H9 (cell line): Measurements from ENCODE around the gene PNPLA6. TPM values are rescaled to one million over a fixed set of nuclear protein-coding genes. Genes with fewer than 3 reads are reported as not detected.
A peak's percentile ranks its signal among the peaks of the same experiment; 100 is the strongest.

ENCODE experiments used
- DNase-seq: peaks from one replicate; pipeline ENCODE4 v3.0.0-alpha.2; 2017
- H2AFZ ChIP-seq: one replicate; pipeline ENCODE4 v1.6.1; 2013; ENCODE audit warnings: mild to moderate bottlenecking, low read length, control low read depth, moderate library complexity
- H2AK5ac ChIP-seq: 2 replicates; pipeline ENCODE4 v1.6.1; 2013; ENCODE audit warnings: low read length, control low read depth, mixed read lengths; ENCODE audit not compliant: insufficient read length
- H2BK120ac ChIP-seq: one replicate; pipeline ENCODE4 v1.6.1; 2013; ENCODE audit warnings: low read depth, mild to moderate bottlenecking, low read length, control low read depth, inconsistent platforms; ENCODE audit not compliant: poor library complexity, severe bottlenecking
- H2BK12ac ChIP-seq: 2 replicates; pipeline ENCODE4 v1.6.1; 2013; ENCODE audit warnings: low read length, control low read depth, mixed read lengths, low read depth; ENCODE audit not compliant: insufficient read length
- H2BK15ac ChIP-seq: 2 replicates; pipeline ENCODE4 v1.6.1; 2013; ENCODE audit warnings: low read depth, low read length, control low read depth
- H2BK20ac ChIP-seq: one replicate; pipeline ENCODE4 v1.6.1; 2013; ENCODE audit warnings: low read depth, mild to moderate bottlenecking, low read length, control low read depth, inconsistent platforms; ENCODE audit not compliant: poor library complexity, severe bottlenecking
- H2BK5ac ChIP-seq: 2 replicates; pipeline ENCODE4 v1.6.1; 2013; ENCODE audit warnings: low read length, control low read depth, mixed read lengths; ENCODE audit not compliant: insufficient read length
- H3K14ac ChIP-seq: 2 replicates; pipeline ENCODE4 v1.6.1; 2013; ENCODE audit warnings: low read length, control low read depth; ENCODE audit not compliant: insufficient read depth
- H3K18ac ChIP-seq: 2 replicates; pipeline ENCODE4 v1.6.1; 2013; ENCODE audit warnings: low read depth, mild to moderate bottlenecking, mixed read lengths, low read length, control low read depth; ENCODE audit not compliant: insufficient read length
- H3K23ac ChIP-seq: 2 replicates; pipeline ENCODE4 v1.6.1; 2013; ENCODE audit warnings: low read length, control low read depth, mixed read lengths, low read depth; ENCODE audit not compliant: insufficient read length
- H3K23me2 ChIP-seq: 2 replicates; pipeline ENCODE4 v1.6.1; 2013; ENCODE audit warnings: low read depth, mild to moderate bottlenecking, mixed read lengths, low read length, control low read depth; ENCODE audit not compliant: insufficient read length, poor library complexity, severe bottlenecking
- H3K27ac ChIP-seq: 2 replicates; pipeline ENCODE4 v1.5.1; 2013; ENCODE audit warnings: low read length, control low read depth, mixed read lengths, low read depth; ENCODE audit not compliant: insufficient read length
- H3K27me3 ChIP-seq: 2 replicates; pipeline ENCODE4 v1.6.1; 2013; ENCODE audit warnings: low read length, control low read depth, inconsistent platforms; ENCODE audit not compliant: insufficient read depth
- H3K4ac ChIP-seq: 2 replicates; pipeline ENCODE4 v1.6.1; 2013; ENCODE audit warnings: low read depth, mild to moderate bottlenecking, control low read depth, inconsistent platforms, low read length, moderate library complexity
- H3K4me1 ChIP-seq: 2 replicates; pipeline ENCODE4 v1.6.1; 2013; ENCODE audit warnings: low read length, control low read depth, inconsistent platforms; ENCODE audit not compliant: insufficient read depth
- H3K4me2 ChIP-seq: 2 replicates; pipeline ENCODE4 v1.6.1; 2013; ENCODE audit warnings: low read length, control low read depth, mixed read lengths; ENCODE audit not compliant: insufficient read length, insufficient read depth
- H3K56ac ChIP-seq: 2 replicates; pipeline ENCODE4 v1.6.1; 2013; ENCODE audit warnings: low read depth, mild to moderate bottlenecking, mixed read lengths, low read length, control low read depth; ENCODE audit not compliant: insufficient read length
- H3K79me1 ChIP-seq: 2 replicates; pipeline ENCODE4 v1.6.1; 2013; ENCODE audit warnings: low read depth, mild to moderate bottlenecking, moderate library complexity, low read length, control low read depth, inconsistent platforms; ENCODE audit not compliant: insufficient read depth, poor library complexity, severe bottlenecking
- H3K79me2 ChIP-seq: 2 replicates; pipeline ENCODE4 v1.6.1; 2013; ENCODE audit warnings: low read length, control low read depth, inconsistent platforms; ENCODE audit not compliant: insufficient read depth
- H3K9ac ChIP-seq: 2 replicates; pipeline ENCODE4 v1.6.1; 2013; ENCODE audit warnings: low read length, control low read depth, mixed read lengths; ENCODE audit not compliant: insufficient read length; ENCODE audit errors: extremely low read depth
- H3K9me3 ChIP-seq: one replicate; pipeline ENCODE4 v1.6.1; 2013; ENCODE audit warnings: low read depth, low read length, inconsistent platforms; ENCODE audit not compliant: control insufficient read depth
- H3T11ph ChIP-seq: one replicate; pipeline ENCODE4 v1.6.1; 2013; ENCODE audit warnings: mild to moderate bottlenecking, low read length, control low read depth, inconsistent platforms
- H4K20me1 ChIP-seq: one replicate; pipeline ENCODE4 v1.6.1; 2013; ENCODE audit not compliant: control insufficient read depth, insufficient read length, insufficient read depth
- H4K5ac ChIP-seq: 2 replicates; pipeline ENCODE4 v1.6.1; 2013; ENCODE audit warnings: low read depth, mild to moderate bottlenecking, mixed read lengths, low read length, control low read depth; ENCODE audit not compliant: insufficient read length
- H4K8ac ChIP-seq: replicated peaks from 2 replicates; pipeline ENCODE4 v1.6.1; 2013; ENCODE audit warnings: low read length, control low read depth, mixed read lengths, low read depth; ENCODE audit not compliant: insufficient read length
- H4K91ac ChIP-seq: 2 replicates; pipeline ENCODE4 v1.6.1; 2013; ENCODE audit warnings: low read depth, mild to moderate bottlenecking, moderate library complexity, mixed read lengths, low read length, control low read depth; ENCODE audit not compliant: insufficient read length
- H3K27ac Mint-ChIP-seq, 3 experiments: 2 replicates in 2 of 3; 3 replicates in 1 of 3; pipeline ENCODE4 v1.8.0; 2020 to 2021; ENCODE audit warnings: mixed read lengths in 3 of 3, mild to moderate bottlenecking in 1 of 3, moderate library complexity in 1 of 3
- H3K27me3 Mint-ChIP-seq: 2 replicates; pipeline ENCODE4 v1.8.0; 2021; ENCODE audit warnings: low read depth, mild to moderate bottlenecking, moderate library complexity, mixed read lengths
- H3K36me3 Mint-ChIP-seq, 3 experiments: 2 replicates in 2 of 3; 3 replicates in 1 of 3; pipeline ENCODE4 v1.8.0; 2020 to 2021; ENCODE audit warnings: low read depth in 3 of 3, mixed read lengths in 3 of 3; ENCODE audit not compliant: insufficient read depth in 1 of 3
- H3K4me1 Mint-ChIP-seq, 2 experiments: 2 replicates each; pipeline ENCODE4 v1.8.0; 2020; ENCODE audit warnings: mixed read lengths in 2 of 2
- H3K4me3 Mint-ChIP-seq, 2 experiments: 2 replicates in 1 of 2; 3 replicates in 1 of 2; pipeline ENCODE4 v1.8.0; 2020 to 2021; ENCODE audit warnings: mild to moderate bottlenecking in 2 of 2, mixed read lengths in 2 of 2, moderate library complexity in 1 of 2
- H3K9me3 Mint-ChIP-seq, 2 experiments: 2 replicates in 1 of 2; 3 replicates in 1 of 2; pipeline ENCODE4 v1.8.0; 2020; ENCODE audit warnings: mild to moderate bottlenecking in 2 of 2, mixed read lengths in 2 of 2, moderate library complexity in 1 of 2
- CTCF ChIP-seq: fragments of 200-600 bp; sonication (generic); conservative IDR thresholded peaks from 3 replicates; pipeline ENCODE4 v1.8.0; 2021; ENCODE audit warnings: antibody characterized with exemption, mild to moderate bottlenecking
- WGBS: extraction: QIAGEN DNeasy Blood & Tissue Kit; methylation state at CpG from one replicate; pipeline ENCODE4 v1.1.7; 2013; ENCODE audit warnings: missing lambda C conversion rate, low lambda C conversion rate, mixed read lengths; ENCODE audit not compliant: insufficient read length; ENCODE audit errors: extremely low coverage; 5-methylcytosine and 5-hydroxymethylcytosine counted together
- total RNA-seq: library from RNA; stranded (reverse); gene quantifications from 2 replicates; pipeline ENCODE4 v1.2.1, GENCODE V29; 2021

Gene PNPLA6
- total RNA-seq, 1 experiment from 2014 or later: 130 TPM

- peak overlapping the region; percentile 33 for H3K9ac ChIP-seq
- peaks cover 3% of the 10 kb centered on the region for H3K79me1 ChIP-seq
- H3K18ac ChIP-seq: no peak overlapping the region
- H2BK20ac ChIP-seq: no peak overlapping the region
- no peaks in the 10 kb centered on the region for H3K9me3 Mint-ChIP-seq
- H2BK5ac ChIP-seq: no peak overlapping the region
- no peak overlapping the region for H3K27ac Mint-ChIP-seq
- peaks cover 25% of the 10 kb centered on the region for H3K27me3 Mint-ChIP-seq
- peak overlapping the region; percentile 67 for H3K4me2 ChIP-seq
- H3K9me3 ChIP-seq: no peaks in the 10 kb centered on the region
- peak overlapping the region; percentile 80 to 86 for H3K4me3 Mint-ChIP-seq
- no peak overlapping the region for H3K56ac ChIP-seq
- H2BK120ac ChIP-seq: no peak overlapping the region
- H3K4ac ChIP-seq: no peak overlapping the region
- no peak overlapping the region for H2AK5ac ChIP-seq
- no peak overlapping the region for H2AFZ ChIP-seq
- H3K4me1 Mint-ChIP-seq: peaks cover 16 to 18% of the 10 kb centered on the region in 2 experiments
- H4K20me1 ChIP-seq: no peaks in the 10 kb centered on the region
- no peak overlapping the region for H3K27ac ChIP-seq
- H3K14ac ChIP-seq: 0 out of 2 replicates have a peak overlapping the region, but pooled peaks have one; percentile 46
- no peak overlapping the region for H4K8ac ChIP-seq
- no peak overlapping the region for H2BK12ac ChIP-seq
- DNase-seq: no peak
- TF ChIP-seq CTCF: no peak
- no peaks in the 10 kb centered on the region; the same call in 1 of the 2 replicates for H3K4me1 ChIP-seq
- H3K79me2 ChIP-seq: no peaks in the 10 kb centered on the region; the same call in 1 of the 2 replicates
- H2BK15ac ChIP-seq: no peak overlapping the region
- no peak overlapping the region for H4K5ac ChIP-seq
- WGBS: no CpG with 5 or more reads among the region's 70 CpGs
- no peak overlapping the region for H3T11ph ChIP-seq
- H4K91ac ChIP-seq: no peak overlapping the region
- no peak overlapping the region for H3K23ac ChIP-seq
- H3K27me3 ChIP-seq: no peaks in the 10 kb centered on the region
- peaks cover 9% of the 10 kb centered on the region for H3K23me2 ChIP-seq
- H3K36me3 Mint-ChIP-seq: peaks cover 3 to 18% (median 12%) of the 10 kb centered on the region in 3 experiments; a peak in 4 of 7 replicates
These were observed 60.9 kb downstream of the PNPLA6 start for GRCh38 chr19:7596211-7596937.
